Measurements from ENCODE around the gene SETD6. TPM values are rescaled to one million over a fixed set of nuclear protein-coding genes. Genes with fewer than 3 reads are reported as not detected.

SETD6 gene
- polyA plus RNA-seq, 1 of the 3 experiments (the other 2 are of a cell fraction) = 17.2 TPM

- peaks cover 10% of the 10 kb centered on the region for H3F3A ChIP-seq (replicated peaks; ENCODE audit: insufficient read depth)
- H3K9me3 ChIP-seq = no peaks in the 10 kb centered on the region
- H3K27ac ChIP-seq (ENCODE audit: low read depth in 2 of 2, low read length in 1 of 2) = no peak overlapping the region
- no peak for DNase-seq
- H3K9me2 ChIP-seq = no peaks in the 10 kb centered on the region
- H2AFZ ChIP-seq (ENCODE audit: low read depth) = no peak overlapping the region
- no peaks in the 10 kb centered on the region for H3K36me3 ChIP-seq (replicated peaks in 1 of 2; ENCODE audit: control insufficient read depth in 1 of 2, insufficient read depth in 2 of 2, low read length in 1 of 2)
- TF ChIP-seq RCOR1 (IDR thresholded peaks at IDR 0.05; ENCODE audit: low read length) (no peak), PBX3 (IDR thresholded peaks at IDR 0.05) (no peak), USF1 (IDR thresholded peaks at IDR 0.05; ENCODE audit: borderline replicate concordance, low read depth) (no peak), NRF1 (IDR thresholded peaks at IDR 0.05; ENCODE audit: low read depth, low read length) (no peak), TEAD4 (IDR thresholded peaks at IDR 0.05; ENCODE audit: borderline replicate concordance, insufficient read depth) (no peak)
- no peak overlapping the region for H3K9ac ChIP-seq
- WGBS (ENCODE audit: low lambda C conversion rate) = 81% methylated on average over 2 of the region's 2 CpGs
- ChIA-PET POLR2A (no interaction called here), CTCF (interaction anchor here (13.4 kb wide), 1 partner anchor 156 kb away, joined by 542 read pairs; no protein-coding TSS in a partner anchor)
- H3K4me1 ChIP-seq (ENCODE audit: control insufficient read depth in 1 of 2, insufficient read depth in 2 of 2, low read depth in 1 of 2, low read length in 1 of 2) = peaks cover 10 to 52% of the 10 kb centered on the region in 2 experiments; a peak in 3 of 4 replicates
- H4K20me1 ChIP-seq (ENCODE audit: insufficient read depth) = no peaks in the 10 kb centered on the region
- no peaks in the 10 kb centered on the region for H3K27me3 ChIP-seq (ENCODE audit: insufficient read depth)
- H3K4me2 ChIP-seq = no peak overlapping the region
- H3K79me2 ChIP-seq (ENCODE audit: insufficient read depth) = peaks cover 8% of the 10 kb centered on the region; the same call in 1 of the 2 replicates
- no peak overlapping the region for H3K4me3 ChIP-seq (ENCODE audit: low read depth in 2 of 2, low read length in 1 of 2)
Measured at GRCh38 chr16:58497468-58497867, 17.8 kb upstream of the SETD6 start.

- peaks cover 10% of the 10 kb centered on the region for H3F3A ChIP-seq (replicated peaks; ENCODE audit: insufficient read depth)
- no peak overlapping the region for H3K27ac ChIP-seq (ENCODE audit: low read depth in 2 of 2, low read length in 1 of 2)
- H3K27me3 ChIP-seq (ENCODE audit: insufficient read depth) = no peaks in the 10 kb centered on the region
- H3K4me3 ChIP-seq (ENCODE audit: low read depth in 2 of 2, low read length in 1 of 2) = no peak overlapping the region
- ChIA-PET POLR2A (no interaction called here), CTCF (interaction anchor here (13.4 kb wide), 1 partner anchor 156 kb away, joined by 542 read pairs; no protein-coding TSS in a partner anchor)
- H3K9me2 ChIP-seq = no peaks in the 10 kb centered on the region
- no peak for DNase-seq
- H3K4me2 ChIP-seq = no peak overlapping the region
- 89% methylated on average over 5 of the region's 5 CpGs for WGBS (ENCODE audit: low lambda C conversion rate)
- no peak overlapping the region for H3K9ac ChIP-seq
- no peaks in the 10 kb centered on the region for H4K20me1 ChIP-seq (ENCODE audit: insufficient read depth)
- H3K79me2 ChIP-seq (ENCODE audit: insufficient read depth) = peaks cover 8% of the 10 kb centered on the region; the same call in 1 of the 2 replicates
- H3K9me3 ChIP-seq = no peaks in the 10 kb centered on the region
- peaks cover 10 to 49% of the 10 kb centered on the region in 2 experiments; a peak in 3 of 4 replicates for H3K4me1 ChIP-seq (ENCODE audit: control insufficient read depth in 1 of 2, insufficient read depth in 2 of 2, low read depth in 1 of 2, low read length in 1 of 2)
- no peak overlapping the region for H2AFZ ChIP-seq (ENCODE audit: low read depth)
- H3K36me3 ChIP-seq (replicated peaks in 1 of 2; ENCODE audit: control insufficient read depth in 1 of 2, insufficient read depth in 2 of 2, low read length in 1 of 2) = no peaks in the 10 kb centered on the region
- no peak for TF ChIP-seq FOSL2 (IDR thresholded peaks at IDR 0.05; ENCODE audit: borderline replicate concordance, low read depth)
- no peak for TF ChIP-seq USF1 (IDR thresholded peaks at IDR 0.05; ENCODE audit: borderline replicate concordance, low read depth)
- no peak for TF ChIP-seq SMC3 (IDR thresholded peaks at IDR 0.05; ENCODE audit: low read depth, low read length)
- TF ChIP-seq RXRA (IDR thresholded peaks at IDR 0.05; ENCODE audit: borderline replicate concordance, low read depth) = no peak
- no peak for TF ChIP-seq CHD2 (IDR thresholded peaks at IDR 0.05; ENCODE audit: low read length, partially characterized antibody)
- TF ChIP-seq GATA2 (CRISPR knock-in tag; IDR thresholded peaks at IDR 0.05) = no peak
- TF ChIP-seq MEF2A (IDR thresholded peaks at IDR 0.05; ENCODE audit: borderline replicate concordance, low read depth) = no peak
- TF ChIP-seq ZBTB33 (IDR thresholded peaks at IDR 0.05; ENCODE audit: borderline replicate concordance, low read depth) = no peak
- no peak for TF ChIP-seq RCOR1 (IDR thresholded peaks at IDR 0.05; ENCODE audit: low read length)
- no peak for TF ChIP-seq REST (IDR thresholded peaks at IDR 0.05; ENCODE audit: low read depth, low read length)
- TF ChIP-seq NFIC (IDR thresholded peaks at IDR 0.05; ENCODE audit: borderline replicate concordance) = no peak
- no peak for TF ChIP-seq IRF3 (IDR thresholded peaks at IDR 0.05; ENCODE audit: low read depth, low read length)
- TF ChIP-seq USF2 (IDR thresholded peaks at IDR 0.05; ENCODE audit: borderline replicate concordance, low read depth, low read length) = no peak
Measured at GRCh38 chr16:58497935-58498334, 17.4 kb upstream of the SETD6 start.
